GM18861 (cell line): ENCODE data around the gene SRBD1.

Experiments used
- ATAC-seq: cut with Tn5 transposase; IDR thresholded peaks from one replicate; pipeline ENCODE4 v1.9.1; 2021; ENCODE audit not compliant: unreplicated experiment

The SRBD1 gene

DNA sequence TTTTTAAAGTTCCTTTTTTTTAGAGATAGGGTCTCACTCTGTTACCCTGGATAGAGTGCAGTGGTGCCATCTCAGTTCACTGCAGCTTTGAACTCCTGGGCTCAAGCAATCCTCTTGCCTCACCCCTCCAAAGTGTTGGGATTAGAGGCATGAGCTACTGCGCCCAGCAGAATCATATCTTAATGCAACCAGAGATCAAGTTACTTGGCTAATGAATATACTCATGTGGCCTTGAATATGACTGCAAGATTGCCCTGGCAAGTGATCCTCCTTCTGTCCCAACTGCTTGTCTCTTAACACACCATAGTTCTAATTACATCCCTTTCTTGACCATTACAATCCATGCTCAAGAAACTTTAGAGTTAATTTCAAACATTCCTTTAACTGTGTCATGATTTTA is 133.5 kb downstream of the SRBD1 start:
- ATAC-seq, result no peak

DNA sequence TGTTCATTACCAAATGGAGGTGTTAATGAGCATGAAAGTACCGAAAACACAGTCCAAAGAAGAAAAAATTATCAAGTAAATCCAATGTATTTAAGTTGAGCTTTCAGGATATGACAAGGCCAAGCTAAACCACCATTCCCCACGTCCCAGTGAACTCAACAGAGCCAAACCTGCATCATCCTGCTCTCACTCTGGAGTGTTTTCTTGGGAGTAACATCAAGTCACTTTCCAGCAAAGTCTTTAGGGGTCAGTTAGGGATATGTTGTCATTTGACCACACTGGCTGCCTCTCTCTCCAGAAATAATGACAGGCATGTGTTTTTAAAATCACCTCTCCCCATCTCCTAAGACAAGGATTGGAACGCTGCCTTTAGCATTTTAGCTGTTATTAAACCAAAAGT is 140.5 kb downstream of the SRBD1 start:
- ATAC-seq, result no peak

DNA sequence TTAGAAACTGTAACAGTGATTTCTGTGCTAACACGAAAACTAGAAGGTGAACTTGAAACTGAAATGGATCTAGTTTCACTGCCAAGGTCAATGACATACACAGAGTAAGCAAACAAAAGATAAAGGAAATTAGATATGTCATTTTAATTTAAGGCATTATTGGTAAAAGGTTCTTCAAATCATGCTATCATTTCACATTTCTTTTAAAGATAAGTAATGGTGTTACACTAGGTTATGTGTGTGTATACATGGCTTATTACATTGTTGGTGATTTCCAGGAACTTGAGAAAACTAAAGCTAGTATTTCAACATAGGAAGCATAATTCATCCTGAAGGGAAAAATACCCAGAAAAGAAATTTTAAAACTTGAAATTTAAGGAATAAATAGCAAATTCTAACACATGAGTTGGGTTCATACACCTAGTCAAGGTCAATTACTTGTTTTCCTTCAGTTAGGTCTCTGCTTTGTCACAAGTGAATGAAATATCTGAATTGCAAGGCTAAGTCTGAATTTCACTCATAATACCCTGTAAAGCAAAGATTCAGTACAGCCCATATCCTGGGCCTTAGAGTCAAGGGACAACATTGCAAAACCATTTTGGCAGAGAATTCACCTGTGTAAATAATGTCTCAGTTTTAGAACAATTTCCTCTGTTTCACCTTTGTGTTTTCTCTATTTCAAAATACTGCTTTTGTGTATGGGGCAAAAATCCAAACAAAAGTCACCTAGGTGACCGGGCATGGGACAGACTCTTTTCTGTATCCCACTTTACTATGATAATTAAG is 141.6 kb downstream of the SRBD1 start:
- ATAC-seq, result no peak

DNA sequence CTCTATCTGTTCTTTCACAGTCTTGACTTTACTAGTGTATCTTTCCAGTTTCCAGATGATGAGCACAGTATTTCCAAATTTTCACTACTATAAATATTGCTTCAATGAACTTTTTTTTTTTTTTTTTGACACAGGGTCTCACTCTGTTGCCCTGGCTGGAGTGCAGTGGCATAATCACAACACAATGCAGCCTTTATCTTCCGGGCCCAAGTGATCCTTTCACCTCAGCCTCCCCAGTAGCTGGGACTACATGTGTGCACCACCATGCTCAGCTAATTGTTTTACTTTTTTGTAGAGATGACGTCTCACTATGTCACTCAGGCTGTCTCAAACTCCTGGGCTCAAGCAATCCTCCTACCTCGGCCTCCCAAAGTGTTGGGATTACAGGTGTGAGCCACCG is 142.8 kb downstream of the SRBD1 start:
- no peak for ATAC-seq

DNA sequence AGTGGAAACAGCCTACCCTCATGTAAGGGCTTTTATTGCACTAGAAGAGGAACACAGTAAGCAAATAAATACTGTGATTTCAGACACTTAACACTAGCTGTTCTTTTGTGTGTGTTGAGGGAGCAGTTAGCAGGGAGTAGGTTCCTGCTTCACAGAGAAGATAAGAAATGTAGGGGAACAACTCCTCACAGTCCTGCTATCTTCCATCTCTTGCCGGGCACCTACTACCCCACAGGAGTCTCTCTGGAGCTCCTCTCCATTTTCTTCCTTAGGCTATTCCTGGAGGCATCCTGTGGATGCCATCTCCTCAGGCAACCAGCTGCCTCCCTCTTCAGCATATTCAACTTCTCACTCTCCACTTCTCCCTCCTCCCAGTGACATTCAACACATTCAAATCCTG is 145.0 kb downstream of the SRBD1 start:
- ATAC-seq, result no peak

DNA sequence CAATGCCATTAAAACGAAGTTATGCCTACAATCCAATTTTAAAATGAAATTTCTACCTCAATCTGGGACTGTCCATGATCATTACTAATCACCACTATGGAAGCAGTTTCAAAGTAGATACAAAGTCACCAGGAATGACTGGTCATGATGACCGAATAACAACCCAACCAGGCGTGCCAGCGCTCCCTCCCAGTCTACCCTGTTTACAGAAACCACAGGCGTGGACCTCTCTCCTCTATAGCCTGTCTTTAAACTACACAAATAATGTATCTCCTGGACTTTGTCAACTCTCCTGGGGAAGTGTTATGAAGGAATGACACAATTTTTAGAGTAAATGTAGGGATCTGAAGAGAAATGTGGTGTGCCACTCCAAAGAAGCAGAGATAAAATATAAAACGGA is 150.2 kb downstream of the SRBD1 start:
- ATAC-seq, result no peak

DNA sequence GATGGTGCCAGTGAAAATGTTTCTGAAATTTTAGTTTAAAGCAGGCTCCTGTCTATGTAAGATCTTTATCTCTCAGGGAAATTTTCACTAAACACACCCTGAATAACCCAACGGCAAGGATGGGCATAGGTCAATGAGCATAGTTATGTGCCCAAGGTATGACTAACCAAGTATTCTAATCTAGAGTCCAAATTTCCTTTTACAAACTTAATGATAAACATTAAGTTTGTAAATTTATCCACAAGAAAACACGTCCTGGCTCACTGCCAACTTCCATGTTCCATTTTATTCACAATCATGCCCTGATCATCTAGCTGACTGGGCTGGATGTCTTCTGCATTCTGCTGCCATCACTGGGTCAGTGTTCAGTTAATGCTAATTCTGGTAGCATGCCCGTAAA is 151.2 kb downstream of the SRBD1 start:
- ATAC-seq, result no peak

DNA sequence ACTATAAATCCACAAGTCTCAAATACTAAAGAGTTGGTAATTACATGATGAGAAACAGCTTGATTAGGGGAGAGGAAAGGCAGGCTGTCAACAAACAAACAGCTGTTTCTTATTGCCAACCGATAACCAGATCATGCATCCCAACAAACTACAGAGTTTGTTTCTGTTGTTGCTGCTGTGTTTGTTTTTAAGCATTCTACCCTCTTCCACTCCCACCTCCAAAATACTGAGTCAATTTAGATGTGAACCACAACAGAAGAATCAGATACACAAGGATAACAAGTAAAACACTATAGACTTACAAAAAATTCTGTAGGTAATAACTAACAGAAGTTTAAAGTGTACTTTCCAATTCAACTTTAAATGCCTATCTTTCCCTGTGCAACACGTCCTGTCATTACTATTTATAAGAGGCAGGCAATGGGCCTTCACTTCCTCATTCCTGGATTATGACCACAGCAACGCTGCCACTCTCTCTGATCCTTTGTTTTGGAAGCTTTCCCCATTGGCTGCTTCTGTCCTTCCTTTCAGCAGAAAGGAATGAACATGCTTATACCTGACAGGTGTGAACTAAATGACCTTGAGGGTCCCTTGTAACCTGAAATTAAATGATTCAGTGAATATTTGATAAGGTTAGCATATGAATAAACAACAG is 152.0 kb downstream of the SRBD1 start:
- no peak for ATAC-seq

DNA sequence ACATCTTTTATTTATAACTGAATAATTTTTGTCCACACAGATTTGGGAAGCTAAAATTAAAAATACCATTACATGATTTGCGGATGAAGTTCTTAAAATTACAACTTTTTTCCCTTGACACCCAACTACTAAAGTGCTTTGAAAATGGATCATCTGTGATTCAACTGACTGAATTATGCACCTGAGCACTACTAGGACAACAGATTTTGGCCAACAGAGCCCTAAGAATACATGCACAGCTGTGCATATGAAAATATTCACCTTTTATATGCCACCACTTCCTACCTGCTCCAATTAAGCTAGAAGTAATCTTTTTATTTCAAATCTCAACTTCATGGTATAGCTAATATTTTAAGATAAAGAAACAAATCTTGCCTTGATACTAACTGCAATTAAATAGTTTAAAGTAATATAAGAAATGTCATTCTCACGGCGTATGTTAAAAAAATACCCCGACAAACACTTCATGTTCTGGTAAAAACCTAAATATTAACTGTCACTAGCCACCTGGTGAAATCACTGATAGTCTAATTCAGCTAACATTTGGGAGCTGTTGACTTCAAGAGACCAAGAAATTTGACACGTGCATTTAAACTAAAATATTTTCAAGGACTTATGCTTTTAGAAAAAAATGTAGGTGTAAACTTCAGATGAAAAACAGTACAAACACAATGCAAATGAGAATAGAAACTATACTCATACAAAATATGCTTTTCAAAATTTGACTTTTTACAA is 153.7 kb downstream of the SRBD1 start:
- no peak for ATAC-seq

DNA sequence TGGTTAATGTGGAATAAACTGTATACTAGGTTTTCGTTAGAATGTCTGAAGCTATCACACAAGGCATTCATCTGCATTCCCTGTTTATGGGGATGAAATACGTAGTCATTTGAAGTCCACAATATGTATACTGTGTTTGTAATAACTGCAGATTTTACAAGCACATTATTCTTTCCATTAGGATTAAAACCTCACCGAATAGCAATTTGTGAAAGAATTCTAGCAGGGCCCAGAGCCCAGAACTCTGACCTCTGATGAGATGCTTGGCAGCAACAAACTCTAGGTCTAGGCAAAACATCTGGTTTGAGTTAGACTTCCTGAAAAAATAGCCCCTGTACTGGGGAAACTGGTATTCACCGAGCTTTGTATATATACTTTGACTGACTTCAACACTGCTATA is 158.2 kb downstream of the SRBD1 start:
- ATAC-seq, result no peak

DNA sequence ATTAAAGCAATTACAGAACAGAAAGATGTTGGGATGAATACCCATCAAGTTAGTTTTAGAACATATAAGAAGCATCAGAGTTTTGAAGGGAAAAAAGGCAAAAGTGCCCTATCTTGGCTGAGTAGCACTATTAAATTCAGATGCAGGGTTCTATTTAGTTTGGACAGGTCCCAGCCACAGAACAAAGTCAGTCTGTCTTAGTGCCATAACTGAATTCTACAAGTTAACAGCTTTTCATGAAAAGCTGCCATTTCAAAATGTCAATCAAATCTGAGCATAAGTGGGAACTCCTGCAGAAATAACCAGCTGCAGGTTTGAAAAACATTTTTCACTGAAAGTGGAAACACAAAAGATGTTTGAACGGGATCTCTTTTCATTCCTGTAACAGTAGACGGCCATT is 160.4 kb downstream of the SRBD1 start:
- ATAC-seq, result no peak

DNA sequence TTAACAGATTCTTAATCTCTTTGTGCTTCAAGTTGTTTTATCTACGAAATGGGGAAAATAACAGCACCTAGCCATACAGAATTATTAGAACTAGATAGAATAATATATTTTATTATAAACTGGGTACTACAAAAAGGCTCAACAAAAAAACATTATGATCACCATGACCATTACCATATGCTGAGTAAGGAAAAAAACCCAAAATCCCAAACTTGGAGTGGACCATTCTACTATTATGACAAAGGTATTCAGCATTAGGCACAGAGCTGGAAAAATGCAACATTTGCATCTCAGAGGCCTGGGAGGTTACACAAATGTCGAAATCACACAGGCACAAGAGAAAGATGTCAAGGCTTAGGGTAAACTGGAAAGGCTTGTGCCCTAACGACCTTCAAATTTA is 162.8 kb downstream of the SRBD1 start:
- no peak for ATAC-seq

DNA sequence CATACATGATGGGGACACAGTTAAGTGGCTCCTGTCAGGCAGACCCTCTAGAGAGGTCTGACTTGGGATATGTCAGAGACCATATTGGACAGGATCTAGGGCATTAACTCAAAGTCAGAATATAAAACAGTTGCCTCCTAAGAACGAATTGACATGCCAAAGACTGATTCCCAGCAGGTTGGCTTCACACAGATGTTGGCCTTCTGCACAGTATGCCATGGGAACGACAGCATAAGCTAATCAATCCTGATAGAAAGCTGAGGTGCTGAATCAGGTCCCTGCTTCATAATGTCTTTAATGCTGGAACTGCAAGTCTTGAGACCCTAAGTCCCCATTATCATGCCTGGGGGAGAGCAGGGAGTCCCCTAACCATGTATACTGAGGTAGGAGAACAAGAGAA is 165.1 kb downstream of the SRBD1 start:
- ATAC-seq, result no peak

DNA sequence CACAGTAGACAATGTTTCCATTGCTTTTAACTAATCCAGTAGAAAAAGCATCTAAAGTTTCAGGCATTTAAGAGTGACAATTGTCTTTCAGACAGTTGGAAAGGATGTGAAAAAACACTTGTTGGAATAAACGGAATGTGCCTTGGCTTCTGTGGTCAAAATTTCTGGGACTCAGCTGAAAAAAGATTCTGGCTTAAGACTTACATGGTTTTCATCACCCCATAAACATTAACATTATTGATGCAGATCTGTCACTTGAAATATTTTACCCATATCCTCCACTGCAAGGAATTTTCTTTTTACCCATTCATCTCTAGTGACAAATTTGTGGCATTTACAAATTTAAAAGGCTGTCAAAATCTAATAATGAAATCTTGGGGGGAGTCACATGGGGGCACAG is 166.0 kb downstream of the SRBD1 start:
- ATAC-seq, result no peak

DNA sequence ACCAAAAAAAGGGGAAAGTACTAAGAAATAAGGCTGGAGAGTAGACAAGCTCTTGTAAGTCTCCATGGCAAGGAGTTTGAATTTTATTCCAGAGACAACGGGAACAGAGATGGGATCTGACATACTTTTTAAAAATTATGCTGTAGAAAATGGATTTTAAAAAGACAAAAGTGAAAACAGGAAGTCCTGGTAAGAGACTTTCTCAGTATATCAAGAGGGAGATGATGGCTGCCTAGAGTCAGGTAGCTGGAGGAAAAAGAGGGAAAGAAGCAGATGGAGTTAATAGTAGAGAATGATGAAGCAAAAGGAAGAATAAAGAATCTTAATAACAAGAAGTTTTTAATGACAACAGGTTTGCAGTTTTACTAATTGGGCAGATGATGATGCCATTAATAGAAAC is 168.1 kb downstream of the SRBD1 start:
- ATAC-seq, result no peak

DNA sequence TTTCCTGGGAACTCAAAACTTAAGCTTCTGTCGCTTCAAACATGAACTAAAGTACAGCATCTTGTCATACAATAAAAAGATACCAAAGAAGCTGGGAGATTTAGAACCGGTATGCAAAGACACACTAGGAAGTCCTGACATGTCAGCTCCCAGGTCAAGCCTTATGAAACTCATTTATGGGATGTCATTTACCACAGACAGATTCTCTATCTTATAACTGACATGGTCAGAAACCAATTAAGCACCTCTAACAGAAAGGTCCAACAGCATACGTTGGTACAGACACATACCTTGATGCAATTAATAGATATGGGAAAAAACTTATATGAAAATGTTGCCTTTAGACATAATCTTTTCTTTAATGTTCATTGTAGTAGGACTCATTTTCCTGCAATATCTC is 169.0 kb downstream of the SRBD1 start:
- no peak for ATAC-seq

DNA sequence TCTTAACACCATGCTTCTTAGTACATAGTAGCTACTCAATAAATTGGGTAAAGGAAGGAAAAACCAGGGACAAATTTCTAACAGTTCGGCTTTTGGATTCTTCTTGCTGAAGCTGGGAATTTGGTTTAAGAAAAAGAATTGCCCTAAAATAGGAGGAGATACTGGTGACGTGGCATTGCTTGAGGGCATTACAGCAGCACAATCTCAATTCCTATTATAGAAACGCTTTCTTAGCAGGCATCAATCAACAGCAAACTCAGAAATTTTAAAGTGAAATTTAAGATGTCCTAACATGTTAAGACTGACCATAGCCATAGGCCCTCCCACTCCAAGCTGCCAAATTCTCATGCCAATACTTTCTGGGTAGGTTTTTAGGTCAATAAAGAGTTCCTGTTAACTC is 169.5 kb downstream of the SRBD1 start:
- no peak for ATAC-seq

DNA sequence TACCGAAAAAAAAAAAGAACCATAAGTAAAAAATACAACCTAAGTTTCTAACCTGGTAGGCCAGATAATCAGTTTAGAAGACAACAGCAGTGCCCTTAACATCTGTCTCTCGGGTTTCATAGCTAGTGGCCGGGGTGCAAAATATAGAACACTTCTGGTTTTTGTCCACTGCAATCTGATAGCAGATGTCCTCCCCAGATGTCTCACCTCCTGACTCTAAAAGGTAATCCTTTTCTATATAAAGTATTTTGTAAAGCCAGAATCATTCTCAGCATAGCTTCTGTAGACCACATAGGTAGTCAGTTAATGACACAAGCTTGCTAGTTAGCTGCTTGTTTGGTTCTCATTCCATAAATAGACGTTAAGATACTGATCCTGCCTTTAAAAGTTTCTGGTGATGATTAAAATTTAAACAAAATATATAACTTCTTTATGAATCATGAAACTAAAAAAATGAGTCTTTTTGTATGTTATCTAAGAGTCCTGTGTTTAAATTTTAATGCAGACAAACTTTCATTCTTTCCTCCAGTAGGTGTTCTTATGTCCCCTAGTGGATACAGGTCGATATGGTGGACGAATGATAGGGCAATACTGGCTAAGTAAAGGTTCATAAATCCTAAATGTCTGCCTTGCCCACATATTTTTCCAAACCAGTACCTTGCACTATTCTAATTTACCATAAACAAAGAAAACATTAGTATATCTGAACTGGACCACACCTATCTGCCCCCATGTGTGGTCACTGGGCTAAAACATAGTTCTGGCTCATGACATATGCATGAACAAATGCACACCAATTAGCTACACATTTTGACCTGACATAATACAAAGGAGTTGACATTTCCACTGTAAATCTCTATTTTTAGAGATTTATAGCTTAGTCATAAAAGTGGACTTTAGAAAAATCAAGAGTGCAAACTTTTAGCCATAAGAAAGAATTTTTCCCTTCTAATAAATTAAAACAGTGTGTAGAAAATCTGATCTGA is 171.0 kb downstream of the SRBD1 start:
- ATAC-seq, result peak; percentile 73

DNA sequence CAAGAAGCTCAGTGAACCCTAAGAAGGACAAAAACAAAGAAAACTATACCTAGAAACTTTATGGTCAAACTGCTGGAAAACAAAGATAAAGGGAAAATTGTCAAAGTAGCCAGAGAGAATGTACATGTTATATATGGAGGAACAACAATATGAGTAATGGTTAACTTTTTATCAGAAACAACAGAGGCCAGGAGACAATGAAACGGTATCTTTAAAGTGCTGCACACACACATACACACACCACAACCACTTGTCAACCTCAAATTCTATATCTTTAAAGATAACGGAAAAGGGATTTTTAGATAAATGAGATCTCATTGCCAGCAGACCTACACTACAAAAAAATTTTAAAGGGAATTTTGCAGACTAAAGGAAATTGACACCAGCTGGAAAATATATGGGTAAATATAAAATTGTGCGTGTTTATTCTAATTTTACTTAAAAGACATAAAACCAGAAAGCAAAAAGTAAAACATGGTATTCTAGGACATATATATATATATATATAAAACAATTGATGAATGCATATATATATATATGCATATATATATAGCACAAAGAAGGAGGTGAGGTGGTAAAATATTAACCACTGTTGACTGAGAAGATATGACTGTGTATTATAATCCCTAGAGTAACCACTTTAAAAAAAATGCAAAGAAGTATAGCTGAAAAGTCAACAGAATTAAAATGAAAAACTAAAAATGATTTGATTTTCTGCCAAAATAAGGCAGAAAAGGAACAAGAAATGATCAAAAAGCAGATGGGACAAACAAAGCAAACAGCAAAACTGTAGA is 172.0 kb downstream of the SRBD1 start:
- ATAC-seq, result peak; percentile 32

DNA sequence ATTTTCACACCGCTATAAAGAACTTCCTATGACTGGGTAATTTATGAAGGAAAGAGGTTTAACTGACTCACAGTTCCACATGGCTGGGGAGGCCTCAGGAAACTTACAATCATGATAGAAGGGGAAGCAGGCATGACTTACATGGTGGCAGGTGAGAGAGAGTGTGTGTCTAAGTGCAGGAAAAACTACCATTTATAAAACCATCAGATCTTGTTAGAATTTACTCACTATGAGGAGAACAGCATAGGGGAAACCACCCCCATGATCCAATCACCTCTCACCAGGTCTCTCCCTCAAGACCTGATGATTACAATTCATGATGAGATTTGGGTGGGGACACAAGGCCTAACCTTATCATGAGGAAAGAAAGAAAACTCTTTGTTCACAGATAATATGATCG is 174.6 kb downstream of the SRBD1 start:
- ATAC-seq, result no peak
